ENCODE results near the gene FBXL7. TPM values are rescaled to one million over a fixed set of nuclear protein-coding genes. Genes with fewer than 3 reads are reported as not detected.

Gene FBXL7
- total RNA-seq, 4 donors from 2014 or later: 1.9 to 5.9 (median 3.0) TPM

DNA sequence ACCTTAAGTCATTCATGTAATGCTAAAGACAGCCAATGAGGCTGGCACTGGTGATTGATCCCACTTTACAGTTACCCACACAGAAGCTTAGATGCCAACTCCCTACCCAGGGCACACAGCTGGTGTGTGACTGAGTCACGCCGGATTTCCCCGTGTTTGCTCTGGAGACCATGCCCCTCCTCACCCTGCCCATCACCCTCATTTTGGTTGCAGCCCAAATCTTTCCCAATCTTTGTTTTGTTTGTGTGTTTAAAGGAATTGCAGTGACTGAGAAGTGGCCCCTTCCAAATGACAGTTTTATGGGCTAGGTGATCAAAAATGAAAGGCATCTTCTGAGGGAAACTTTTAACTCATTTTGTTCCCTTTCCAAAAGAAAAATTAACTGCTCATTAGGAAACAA is 10.9 kb downstream of the FBXL7 start:
- no peaks in the 10 kb centered on the region for H3K27me3 ChIP-seq
- peak in 1 of 3 donors; percentile 34 for TF ChIP-seq POLR2AphosphoS5 (IDR thresholded peaks at IDR 0.05)
- TF ChIP-seq, protein P1, sequence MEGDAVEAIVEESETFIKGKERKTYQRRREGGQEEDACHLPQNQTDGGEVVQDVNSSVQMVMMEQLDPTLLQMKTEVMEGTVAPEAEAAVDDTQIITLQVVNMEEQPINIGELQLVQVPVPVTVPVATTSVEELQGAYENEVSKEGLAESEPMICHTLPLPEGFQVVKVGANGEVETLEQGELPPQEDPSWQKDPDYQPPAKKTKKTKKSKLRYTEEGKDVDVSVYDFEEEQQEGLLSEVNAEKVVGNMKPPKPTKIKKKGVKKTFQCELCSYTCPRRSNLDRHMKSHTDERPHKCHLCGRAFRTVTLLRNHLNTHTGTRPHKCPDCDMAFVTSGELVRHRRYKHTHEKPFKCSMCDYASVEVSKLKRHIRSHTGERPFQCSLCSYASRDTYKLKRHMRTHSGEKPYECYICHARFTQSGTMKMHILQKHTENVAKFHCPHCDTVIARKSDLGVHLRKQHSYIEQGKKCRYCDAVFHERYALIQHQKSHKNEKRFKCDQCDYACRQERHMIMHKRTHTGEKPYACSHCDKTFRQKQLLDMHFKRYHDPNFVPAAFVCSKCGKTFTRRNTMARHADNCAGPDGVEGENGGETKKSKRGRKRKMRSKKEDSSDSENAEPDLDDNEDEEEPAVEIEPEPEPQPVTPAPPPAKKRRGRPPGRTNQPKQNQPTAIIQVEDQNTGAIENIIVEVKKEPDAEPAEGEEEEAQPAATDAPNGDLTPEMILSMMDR (IDR thresholded peaks at IDR 0.05): no peak
- no peaks in the 10 kb centered on the region for H3K9me3 ChIP-seq
- peak overlapping the region; percentile 10 for H3K27ac ChIP-seq
- H3K4me1 ChIP-seq: peaks cover 14% of the 10 kb centered on the region
- 34% methylated on average over 3 of the region's 3 CpGs for WGBS
- no peak for DNase-seq (ENCODE audit: low spot score in 2 of 2)
- no peaks in the 10 kb centered on the region for H3K36me3 ChIP-seq
- H3K4me3 ChIP-seq: no peak overlapping the region

DNA sequence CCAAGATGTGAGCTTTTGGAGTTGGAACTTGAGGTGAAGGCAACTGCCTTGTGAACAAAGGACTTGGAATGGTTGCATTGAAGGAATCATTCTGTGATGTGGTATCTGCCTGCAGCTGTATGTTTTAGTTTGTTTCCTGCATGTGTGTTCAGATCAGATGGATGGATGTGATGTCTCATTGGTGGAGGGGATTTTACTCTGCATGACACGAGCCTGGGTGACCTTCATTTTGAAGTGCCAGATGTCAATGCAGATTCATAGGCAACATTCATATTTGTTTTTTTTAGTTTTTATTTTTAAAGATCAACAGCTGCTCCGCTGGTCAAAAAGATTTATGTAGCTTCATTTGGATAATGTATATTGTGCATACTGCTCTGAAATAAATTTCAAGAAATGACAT is 13.5 kb downstream of the FBXL7 start:
- no peak overlapping the region for H3K27ac ChIP-seq
- TF ChIP-seq EP300 (IDR thresholded peaks at IDR 0.05) (no peak), POLR2A (IDR thresholded peaks at IDR 0.05) (no peak), POLR2AphosphoS5 (IDR thresholded peaks at IDR 0.05) (no peak)
- TF ChIP-seq, protein P1 (IDR thresholded peaks at IDR 0.05): no peak
- 89% methylated on average over 2 of the region's 2 CpGs for WGBS
- H3K9me3 ChIP-seq: no peaks in the 10 kb centered on the region
- H3K36me3 ChIP-seq: no peaks in the 10 kb centered on the region
- H3K4me3 ChIP-seq: no peak overlapping the region
- H3K4me1 ChIP-seq: peaks cover 14% of the 10 kb centered on the region
- no peak for DNase-seq (ENCODE audit: low spot score in 2 of 2)
- H3K27me3 ChIP-seq: no peaks in the 10 kb centered on the region

DNA sequence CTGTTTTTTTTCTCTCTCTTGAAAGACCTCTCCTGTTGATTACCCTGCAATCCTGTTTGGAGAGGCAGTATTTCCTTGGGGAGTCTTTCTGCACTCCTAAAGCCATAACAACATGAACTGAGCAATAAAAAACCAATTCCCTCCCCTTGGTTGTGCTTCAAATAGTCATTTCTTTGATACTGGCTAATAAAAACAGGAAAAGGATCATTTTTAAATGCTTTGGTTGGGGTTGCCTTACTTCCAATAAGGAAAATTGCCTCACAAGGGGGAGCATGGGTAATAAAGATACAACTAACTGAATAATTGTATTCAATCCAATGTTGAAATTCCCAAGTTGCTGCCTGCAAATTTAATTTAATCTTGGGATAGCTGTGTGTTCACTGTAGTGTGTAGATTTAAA is 13.9 kb downstream of the FBXL7 start:
- Histone ChIP-seq H3K4me1 (peaks cover 14% of the 10 kb centered on the region), H3K4me3 (no peak overlapping the region)

DNA sequence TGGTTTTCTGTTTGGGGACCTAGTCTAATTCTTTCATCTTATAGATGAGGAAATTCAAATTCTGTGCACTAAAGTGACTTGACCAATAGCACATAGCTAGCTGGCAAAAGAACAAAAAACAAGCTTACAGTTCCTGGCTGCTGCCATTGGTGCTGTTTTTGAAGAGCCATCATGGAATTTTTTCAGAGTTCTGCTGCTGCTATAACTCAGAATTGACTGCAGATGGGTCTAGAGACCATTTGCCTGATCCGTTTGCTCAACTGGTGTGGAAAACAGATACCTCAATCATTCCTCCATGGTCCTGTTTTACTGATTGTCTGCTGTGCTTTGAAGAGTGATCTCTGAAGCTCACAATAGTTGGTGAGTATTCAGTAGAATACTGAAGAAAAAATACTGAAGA is 15.2 kb downstream of the FBXL7 start:
- no peak overlapping the region for H3K4me3 ChIP-seq
- H3K36me3 ChIP-seq: no peaks in the 10 kb centered on the region
- H3K4me1 ChIP-seq: peaks cover 14% of the 10 kb centered on the region
- no peak for DNase-seq (ENCODE audit: low spot score in 2 of 2)
- H3K27me3 ChIP-seq: no peaks in the 10 kb centered on the region
- H3K27ac ChIP-seq: no peak overlapping the region
- no peaks in the 10 kb centered on the region for H3K9me3 ChIP-seq
- 85% methylated on average over 1 of the region's 1 CpG for WGBS
- no peak for TF ChIP-seq POLR2AphosphoS5 (IDR thresholded peaks at IDR 0.05)
- TF ChIP-seq POLR2A (IDR thresholded peaks at IDR 0.05): no peak
- TF ChIP-seq EP300 (IDR thresholded peaks at IDR 0.05): no peak

More for the DNA sequence above, 13.9 kb downstream of the FBXL7 start:
- Histone ChIP-seq H3K27ac (no peak overlapping the region), H3K27me3 (no peaks in the 10 kb centered on the region), H3K9me3 (no peaks in the 10 kb centered on the region), H3K36me3 (no peaks in the 10 kb centered on the region)
- TF ChIP-seq POLR2AphosphoS5 (IDR thresholded peaks at IDR 0.05) (no peak), POLR2A (IDR thresholded peaks at IDR 0.05) (no peak), EP300 (IDR thresholded peaks at IDR 0.05) (no peak)
- TF ChIP-seq, protein P1 (IDR thresholded peaks at IDR 0.05): no peak
- no peak for DNase-seq (ENCODE audit: low spot score in 2 of 2)

DNA sequence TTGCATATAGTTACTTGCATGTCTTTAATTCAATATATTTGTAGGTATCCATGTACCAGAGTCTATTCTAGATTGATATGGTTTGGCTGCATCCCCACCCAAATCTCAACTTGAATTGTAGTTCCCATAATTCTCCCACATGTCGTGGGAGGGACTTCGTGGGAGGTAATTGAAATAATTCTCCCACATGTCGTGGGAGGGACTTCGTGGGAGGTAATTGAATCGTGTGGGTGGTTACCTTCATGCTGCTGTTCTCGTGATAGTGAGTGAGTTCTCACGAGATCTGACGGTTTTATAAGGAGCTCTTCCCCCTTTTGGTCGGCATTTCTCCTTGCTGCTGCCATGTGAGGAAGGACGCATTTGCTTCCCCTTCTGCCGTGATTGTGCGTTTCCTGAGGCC is 16.5 kb downstream of the FBXL7 start:
- H3K4me1 ChIP-seq: peaks cover 4% of the 10 kb centered on the region
- H3K27me3 ChIP-seq: no peaks in the 10 kb centered on the region
- no peaks in the 10 kb centered on the region for H3K36me3 ChIP-seq
- no peak overlapping the region for H3K27ac ChIP-seq
- WGBS: 88% methylated on average over 12 of the region's 12 CpGs
- no peaks in the 10 kb centered on the region for H3K9me3 ChIP-seq
- H3K4me3 ChIP-seq: no peak overlapping the region
- DNase-seq (ENCODE audit: low spot score in 2 of 2): no peak
- TF ChIP-seq POLR2A (IDR thresholded peaks at IDR 0.05) (no peak), POLR2AphosphoS5 (IDR thresholded peaks at IDR 0.05) (no peak), EP300 (IDR thresholded peaks at IDR 0.05) (no peak)
- TF ChIP-seq, protein P1 (IDR thresholded peaks at IDR 0.05): no peak

DNA sequence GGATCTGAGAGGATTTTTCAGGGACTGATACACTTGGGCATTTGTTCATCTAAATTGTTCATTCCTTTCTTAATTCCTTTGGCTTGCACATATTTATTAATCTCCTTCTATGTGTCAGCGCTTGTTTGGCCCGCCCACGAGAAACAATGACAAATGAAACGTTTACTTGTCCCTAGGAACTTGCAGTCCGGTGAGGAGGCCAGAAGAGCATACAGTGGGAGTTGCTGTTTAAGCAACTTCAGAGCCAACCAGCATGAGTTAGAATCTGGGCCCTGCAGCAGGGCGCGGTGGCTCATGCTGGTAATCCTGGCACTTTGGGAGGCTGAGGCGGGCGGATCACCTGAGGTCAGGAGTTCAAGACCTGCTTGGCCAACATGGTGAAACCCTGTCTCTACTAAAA is 18.8 kb downstream of the FBXL7 start:
- no peaks in the 10 kb centered on the region for H3K27me3 ChIP-seq
- DNase-seq (ENCODE audit: low spot score in 2 of 2): no peak
- TF ChIP-seq POLR2AphosphoS5 (IDR thresholded peaks at IDR 0.05) (no peak), EP300 (IDR thresholded peaks at IDR 0.05) (no peak), POLR2A (IDR thresholded peaks at IDR 0.05) (no peak)
- TF ChIP-seq, protein P1 (IDR thresholded peaks at IDR 0.05): no peak
- H3K4me1 ChIP-seq: no peaks in the 10 kb centered on the region
- no peaks in the 10 kb centered on the region for H3K9me3 ChIP-seq
- no peaks in the 10 kb centered on the region for H3K36me3 ChIP-seq
- no peak overlapping the region for H3K27ac ChIP-seq
- 86% methylated on average over 9 of the region's 9 CpGs for WGBS
- no peak overlapping the region for H3K4me3 ChIP-seq

Measured in suprapubic skin (tissue), 4 donors.